ENCODE results near the gene PRRG3.

Gene PRRG3

GRCh38 chrX:151701071-151701470 lies 5.8 kb downstream of the PRRG3 start:
- DNase-seq (ENCODE audit: extremely low read depth, low read depth) = no peak
- TF ChIP-seq CTCF (IDR thresholded peaks at IDR 0.05; ENCODE audit: low read depth, low read length) = no peak

GRCh38 chrX:151701531-151701930 lies 6.3 kb downstream of the PRRG3 start:
- TF ChIP-seq CTCF (IDR thresholded peaks at IDR 0.05; ENCODE audit: low read depth, low read length) = no peak
- no peak for DNase-seq (ENCODE audit: extremely low read depth, low read depth)

GRCh38 chrX:151702026-151702714 lies 6.9 kb downstream of the PRRG3 start:
- no peak for DNase-seq (ENCODE audit: extremely low read depth, low read depth)
- no peak for TF ChIP-seq CTCF (IDR thresholded peaks at IDR 0.05; ENCODE audit: low read depth, low read length)

- TF ChIP-seq CTCF (IDR thresholded peaks at IDR 0.05; ENCODE audit: low read depth, low read length) = no peak
- DNase-seq (ENCODE audit: extremely low read depth, low read depth) = no peak
Observed at GRCh38 chrX:151702741-151703340, 7.6 kb downstream of the PRRG3 start.

GRCh38 chrX:151703487-151703886 lies 8.2 kb downstream of the PRRG3 start:
- no peak for DNase-seq (ENCODE audit: extremely low read depth, low read depth)
- TF ChIP-seq CTCF (IDR thresholded peaks at IDR 0.05; ENCODE audit: low read depth, low read length) = no peak

GRCh38 chrX:151704041-151704663 lies 8.9 kb downstream of the PRRG3 start:
- TF ChIP-seq CTCF (IDR thresholded peaks at IDR 0.05; ENCODE audit: low read depth, low read length) = no peak
- DNase-seq (ENCODE audit: extremely low read depth, low read depth) = no peak

GRCh38 chrX:151708821-151709220 lies 13.6 kb downstream of the PRRG3 start:
- TF ChIP-seq CTCF (IDR thresholded peaks at IDR 0.05; ENCODE audit: low read depth, low read length) = no peak
- DNase-seq (ENCODE audit: extremely low read depth, low read depth) = no peak

All from AG09319 (cell line).